SH-SY5Y (cell line): ENCODE data around the gene CPT1C.

ENCODE experiments used
- GATA2 ChIP-seq: IDR thresholded peaks from 2 replicates; pipeline ENCODE4 v1.6.1; 2011; ENCODE audit warnings: mild to moderate bottlenecking, low read depth, low read length
- GATA3 ChIP-seq: IDR thresholded peaks from 2 replicates; pipeline ENCODE4 v1.6.1; 2011; ENCODE audit warnings: low read depth, mild to moderate bottlenecking, low read length, moderate library complexity

- TF ChIP-seq GATA2 = no peak
- TF ChIP-seq GATA3 = no peak
These were observed 44.9 kb upstream of the CPT1C start for GRCh38 chr19:49645995-49646394.
